ENCODE measurements around the gene DCX. TPM values are rescaled to one million over a fixed set of nuclear protein-coding genes. Genes with fewer than 3 reads are reported as not detected.

The DCX gene
- total RNA-seq, 1 experiment from 2014 or later: not detected

DNA sequence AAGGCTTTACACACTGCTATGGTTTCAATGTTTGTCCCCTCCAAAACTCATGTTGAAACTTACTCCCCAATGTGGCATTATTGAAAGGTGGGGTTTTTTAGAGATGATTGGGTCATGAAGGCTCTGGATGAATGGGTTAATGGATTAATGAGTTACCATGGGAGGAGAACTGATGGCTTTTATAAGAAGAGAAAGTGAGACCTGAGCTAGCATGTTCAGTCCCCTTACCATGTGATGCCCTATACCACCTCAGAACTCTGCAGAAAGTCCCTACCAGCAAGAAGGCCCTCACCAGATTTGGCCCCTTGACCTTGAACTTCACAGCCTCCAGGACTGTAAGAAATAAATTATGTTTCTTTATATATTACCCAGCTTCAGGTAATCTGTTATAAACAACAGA lies 72.8 kb downstream of the DCX start:
- DNase-seq (ENCODE audit: unreplicated experiment): no peak
- no peak overlapping the region for H3K27ac Mint-ChIP-seq (ENCODE audit: low read depth, unreplicated experiment)
- CTCF ChIA-PET: no interaction called here
- peaks cover 100% of the 10 kb centered on the region for H3K27me3 Mint-ChIP-seq (ENCODE audit: insufficient read depth, unreplicated experiment)
- H3K9me3 Mint-ChIP-seq (ENCODE audit: unreplicated experiment): no peaks in the 10 kb centered on the region
- POLR2A ChIA-PET: no interaction called here
- intact Hi-C loops (cut with micrococcal nuclease): no loop called here
- TF ChIP-seq, protein P1, sequence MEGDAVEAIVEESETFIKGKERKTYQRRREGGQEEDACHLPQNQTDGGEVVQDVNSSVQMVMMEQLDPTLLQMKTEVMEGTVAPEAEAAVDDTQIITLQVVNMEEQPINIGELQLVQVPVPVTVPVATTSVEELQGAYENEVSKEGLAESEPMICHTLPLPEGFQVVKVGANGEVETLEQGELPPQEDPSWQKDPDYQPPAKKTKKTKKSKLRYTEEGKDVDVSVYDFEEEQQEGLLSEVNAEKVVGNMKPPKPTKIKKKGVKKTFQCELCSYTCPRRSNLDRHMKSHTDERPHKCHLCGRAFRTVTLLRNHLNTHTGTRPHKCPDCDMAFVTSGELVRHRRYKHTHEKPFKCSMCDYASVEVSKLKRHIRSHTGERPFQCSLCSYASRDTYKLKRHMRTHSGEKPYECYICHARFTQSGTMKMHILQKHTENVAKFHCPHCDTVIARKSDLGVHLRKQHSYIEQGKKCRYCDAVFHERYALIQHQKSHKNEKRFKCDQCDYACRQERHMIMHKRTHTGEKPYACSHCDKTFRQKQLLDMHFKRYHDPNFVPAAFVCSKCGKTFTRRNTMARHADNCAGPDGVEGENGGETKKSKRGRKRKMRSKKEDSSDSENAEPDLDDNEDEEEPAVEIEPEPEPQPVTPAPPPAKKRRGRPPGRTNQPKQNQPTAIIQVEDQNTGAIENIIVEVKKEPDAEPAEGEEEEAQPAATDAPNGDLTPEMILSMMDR (IDR thresholded peaks at IDR 0.05; ENCODE audit: unreplicated experiment): no peak
- H3K4me3 Mint-ChIP-seq (ENCODE audit: unreplicated experiment): no peak overlapping the region
- no peaks in the 10 kb centered on the region for H3K4me1 Mint-ChIP-seq (ENCODE audit: insufficient read depth, unreplicated experiment)
- H3K36me3 Mint-ChIP-seq (ENCODE audit: insufficient read depth, unreplicated experiment): no peaks in the 10 kb centered on the region
- BruUV-seq (replicated peaks): no TSS peak

- ChIA-PET POLR2A (no interaction called here), CTCF (interaction anchor here (0.6 kb wide), 1 partner anchor 28 kb away, joined by 3 read pairs; no protein-coding TSS in a partner anchor)
- Mint-ChIP-seq H3K4me3 (ENCODE audit: unreplicated experiment) (no peak overlapping the region), H3K36me3 (ENCODE audit: insufficient read depth, unreplicated experiment) (no peaks in the 10 kb centered on the region), H3K4me1 (ENCODE audit: insufficient read depth, unreplicated experiment) (no peaks in the 10 kb centered on the region), H3K27me3 (ENCODE audit: insufficient read depth, unreplicated experiment) (peaks cover 93% of the 10 kb centered on the region), H3K27ac (ENCODE audit: low read depth, unreplicated experiment) (no peak overlapping the region), H3K9me3 (ENCODE audit: unreplicated experiment) (no peaks in the 10 kb centered on the region)
- intact Hi-C loops (cut with micrococcal nuclease): no loop called here
- DNase-seq (ENCODE audit: unreplicated experiment): no peak
- no TSS peak for BruUV-seq (replicated peaks)
- TF ChIP-seq, protein P1 (IDR thresholded peaks at IDR 0.05; ENCODE audit: unreplicated experiment): no peak
Measured at GRCh38 chrX:111338095-111338698, 73.8 kb downstream of the DCX start.

DNA sequence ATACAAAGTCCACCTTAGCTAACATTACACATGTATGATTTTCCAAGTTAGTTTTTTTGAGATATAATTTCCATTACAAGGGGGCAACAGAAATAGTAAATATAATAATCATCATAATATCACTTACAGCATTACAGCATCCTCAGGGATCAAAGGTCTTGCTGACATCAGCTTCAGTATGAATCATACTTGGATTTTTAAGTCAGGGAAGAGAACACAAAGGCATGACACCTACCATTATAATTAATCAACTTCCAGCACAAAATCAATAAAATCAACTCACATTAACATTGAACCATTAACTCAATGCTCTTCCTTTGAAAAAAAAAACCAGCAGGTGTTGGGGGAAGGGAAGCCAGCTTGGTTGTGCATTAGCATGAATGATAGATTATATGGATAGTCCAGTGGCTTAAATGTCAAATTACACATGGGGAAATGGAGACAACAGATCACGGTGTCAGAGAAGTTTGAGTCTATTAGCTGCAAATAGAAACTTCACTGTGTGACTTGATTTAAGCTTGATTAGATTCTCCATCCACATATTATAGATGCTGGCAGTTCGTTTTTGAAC lies 74.8 kb downstream of the DCX start:
- Mint-ChIP-seq H3K4me1 (ENCODE audit: insufficient read depth, unreplicated experiment) (no peaks in the 10 kb centered on the region), H3K9me3 (ENCODE audit: unreplicated experiment) (no peaks in the 10 kb centered on the region), H3K27ac (ENCODE audit: low read depth, unreplicated experiment) (no peak overlapping the region), H3K27me3 (ENCODE audit: insufficient read depth, unreplicated experiment) (peaks cover 93% of the 10 kb centered on the region), H3K36me3 (ENCODE audit: insufficient read depth, unreplicated experiment) (no peaks in the 10 kb centered on the region), H3K4me3 (ENCODE audit: unreplicated experiment) (no peak overlapping the region)
- CTCF ChIA-PET: interaction anchor here (0.5 to 0.6 kb wide), 3 partner anchors 9 to 481 kb away, joined by 4 to 5 read pairs (median 4); no protein-coding TSS in a partner anchor
- intact Hi-C loops (cut with micrococcal nuclease): no loop called here
- POLR2A ChIA-PET: no interaction called here
- TF ChIP-seq, protein P1 (IDR thresholded peaks at IDR 0.05; ENCODE audit: unreplicated experiment): no peak
- no TSS peak for BruUV-seq (replicated peaks)
- no peak for DNase-seq (ENCODE audit: unreplicated experiment)

DNA sequence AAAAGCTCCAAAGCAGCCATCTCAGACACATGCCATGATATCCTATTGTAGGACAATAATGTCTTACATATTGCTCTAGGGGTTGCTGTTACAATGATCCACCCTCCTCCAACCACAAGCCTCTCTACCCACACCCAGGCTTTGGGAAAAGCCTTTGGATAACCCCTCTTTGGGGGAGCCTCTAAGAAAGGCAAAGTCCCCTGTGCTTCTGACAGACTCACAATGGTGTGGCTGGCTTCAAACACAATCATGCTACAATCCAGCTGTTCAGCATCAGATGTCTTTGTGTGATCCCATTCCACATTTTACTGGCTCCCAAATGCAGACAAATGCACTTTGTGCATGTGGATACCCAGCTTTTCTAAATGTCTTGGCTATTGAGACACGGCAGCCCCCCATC lies 75.9 kb downstream of the DCX start:
- ChIA-PET CTCF (no interaction called here), POLR2A (no interaction called here)
- intact Hi-C loops (cut with micrococcal nuclease): no loop called here
- Mint-ChIP-seq H3K36me3 (ENCODE audit: insufficient read depth, unreplicated experiment) (no peaks in the 10 kb centered on the region), H3K9me3 (ENCODE audit: unreplicated experiment) (no peaks in the 10 kb centered on the region), H3K27ac (ENCODE audit: low read depth, unreplicated experiment) (no peak overlapping the region), H3K4me3 (ENCODE audit: unreplicated experiment) (no peak overlapping the region), H3K27me3 (ENCODE audit: insufficient read depth, unreplicated experiment) (peaks cover 92% of the 10 kb centered on the region), H3K4me1 (ENCODE audit: insufficient read depth, unreplicated experiment) (no peaks in the 10 kb centered on the region)
- DNase-seq (ENCODE audit: unreplicated experiment): no peak
- TF ChIP-seq, protein P1 (IDR thresholded peaks at IDR 0.05; ENCODE audit: unreplicated experiment): no peak
- BruUV-seq (replicated peaks): no TSS peak
